SJSA1 (cell line): ENCODE results near the gene SLC45A2. TPM values are rescaled to one million over a fixed set of nuclear protein-coding genes. Genes with fewer than 3 reads are reported as not detected.

Experiments used
- DNase-seq, 2 experiments: peaks; one replicate each; pipeline ENCODE4 v3.0.0-alpha.2; 2015 to 2020; ENCODE audit warnings: low spot score in 2 of 2, low read depth in 1 of 2
- H3K27ac ChIP-seq: fragments of 250-450 bp; sonication (Bioruptor Pico); 2 replicates; pipeline ENCODE4 v1.5.1; 2020; ENCODE audit warnings: mild to moderate bottlenecking, moderate library complexity
- H3K27me3 ChIP-seq: fragments of 250-450 bp; sonication (Bioruptor Pico); replicated peaks from 2 replicates; pipeline ENCODE4 v1.5.1; 2020; ENCODE audit warnings: mild to moderate bottlenecking, moderate library complexity
- H3K36me3 ChIP-seq: fragments of 250-450 bp; sonication (Bioruptor Pico); 2 replicates; pipeline ENCODE4 v1.5.1; 2020; ENCODE audit warnings: mild to moderate bottlenecking
- H3K4me1 ChIP-seq: fragments of 250-450 bp; sonication (Bioruptor Pico); replicated peaks from 2 replicates; pipeline ENCODE4 v1.6.1; 2021; ENCODE audit warnings: mild to moderate bottlenecking
- H3K4me3 ChIP-seq: fragments of 250-450 bp; sonication (Bioruptor Pico); 2 replicates; pipeline ENCODE4 v1.5.1; 2020; ENCODE audit warnings: mild to moderate bottlenecking
- H3K9me3 ChIP-seq: fragments of 250-450 bp; sonication (Bioruptor Pico); replicated peaks from 2 replicates; pipeline ENCODE4 v1.5.1; 2020; ENCODE audit warnings: mild to moderate bottlenecking
- total RNA-seq: library from RNA; depleted of rRNA; stranded (reverse); fragments of >200 nt; shearing (Covaris generic); gene quantifications from 2 replicates; pipeline ENCODE4 v1.2.3, GENCODE V29; 2014

SLC45A2 gene
- total RNA-seq, 1 experiment from 2014 or later, result not detected

GRCh38 chr5:33938507-33938796, 46.0 kb downstream of the SLC45A2 start:
- H3K4me1 ChIP-seq, result peaks cover 6% of the 10 kb centered on the region; the same call in 1 of the 2 replicates
- DNase-seq, result no peak
- no peaks in the 10 kb centered on the region for H3K9me3 ChIP-seq
- H3K4me3 ChIP-seq, result no peak overlapping the region
- H3K36me3 ChIP-seq, result no peaks in the 10 kb centered on the region
- no peak overlapping the region for H3K27ac ChIP-seq
- H3K27me3 ChIP-seq, result no peaks in the 10 kb centered on the region

GRCh38 chr5:33937707-33938506, 46.6 kb downstream of the SLC45A2 start:
- H3K36me3 ChIP-seq, result no peaks in the 10 kb centered on the region
- H3K27me3 ChIP-seq, result no peaks in the 10 kb centered on the region
- H3K4me3 ChIP-seq, result no peak overlapping the region
- H3K27ac ChIP-seq, result no peak overlapping the region
- DNase-seq, result no peak
- H3K9me3 ChIP-seq, result no peaks in the 10 kb centered on the region
- peaks cover 6% of the 10 kb centered on the region; the same call in 1 of the 2 replicates for H3K4me1 ChIP-seq

GRCh38 chr5:33937017-33937706, 47.3 kb downstream of the SLC45A2 start:
- Histone ChIP-seq H3K4me3 (no peak overlapping the region), H3K27ac (no peak overlapping the region), H3K36me3 (no peaks in the 10 kb centered on the region), H3K9me3 (no peaks in the 10 kb centered on the region), H3K27me3 (no peaks in the 10 kb centered on the region), H3K4me1 (peaks cover 6% of the 10 kb centered on the region; the same call in 1 of the 2 replicates)
- DNase-seq, result no peak

GRCh38 chr5:33936381-33937016, 48.0 kb downstream of the SLC45A2 start, which contains the start of gene RXFP3:
TSS of gene RXFP3 (plus strand) at chr5:33936386. CDS start at chr5:33936741, 355 bp downstream.
- H3K27ac ChIP-seq, result no peak within 1 kb of the TSS
- no peaks in the 10 kb centered on the region for H3K36me3 ChIP-seq
- no peak within 1 kb of the TSS for H3K4me3 ChIP-seq
- H3K9me3 ChIP-seq, result no peaks in the 10 kb centered on the region
- DNase-seq, result no peak
- peaks cover 6% of the 10 kb centered on the region; the same call in 1 of the 2 replicates for H3K4me1 ChIP-seq
- H3K27me3 ChIP-seq, result no peaks in the 10 kb centered on the region

GRCh38 chr5:33936004-33936380, 48.5 kb downstream of the SLC45A2 start:
- Histone ChIP-seq H3K4me1 (peaks cover 6% of the 10 kb centered on the region; the same call in 1 of the 2 replicates), H3K4me3 (no peak overlapping the region), H3K27me3 (no peaks in the 10 kb centered on the region), H3K36me3 (no peaks in the 10 kb centered on the region), H3K9me3 (no peaks in the 10 kb centered on the region), H3K27ac (no peak overlapping the region)
- peak; percentile 18 to 44 for DNase-seq

GRCh38 chr5:33934176-33934575, 50.3 kb downstream of the SLC45A2 start:
- peak in 1 of 2 experiments; percentile 5 for DNase-seq
- Histone ChIP-seq H3K27ac (no peak overlapping the region), H3K4me3 (no peak overlapping the region), H3K36me3 (no peaks in the 10 kb centered on the region), H3K27me3 (no peaks in the 10 kb centered on the region), H3K4me1 (peaks cover 6% of the 10 kb centered on the region; the same call in 1 of the 2 replicates), H3K9me3 (no peaks in the 10 kb centered on the region)

- Histone ChIP-seq H3K27ac (no peak overlapping the region), H3K27me3 (no peaks in the 10 kb centered on the region), H3K9me3 (no peaks in the 10 kb centered on the region)
These were observed 50.7 kb downstream of the SLC45A2 start for GRCh38 chr5:33933723-33934169.

GRCh38 chr5:33931136-33931535, 53.4 kb downstream of the SLC45A2 start:
- Histone ChIP-seq H3K27ac (no peak overlapping the region), H3K9me3 (no peaks in the 10 kb centered on the region), H3K4me1 (peaks cover 6% of the 10 kb centered on the region; the same call in 1 of the 2 replicates), H3K4me3 (no peak overlapping the region), H3K27me3 (no peaks in the 10 kb centered on the region), H3K36me3 (no peaks in the 10 kb centered on the region)
- DNase-seq, result no peak

More at GRCh38 chr5:33933723-33934169, 50.7 kb downstream of the SLC45A2 start:
- H3K4me1 ChIP-seq, result peaks cover 6% of the 10 kb centered on the region; the same call in 1 of the 2 replicates
- DNase-seq, result no peak
- no peak overlapping the region for H3K4me3 ChIP-seq
- H3K36me3 ChIP-seq, result no peaks in the 10 kb centered on the region

GRCh38 chr5:33929925-33930690, 54.4 kb downstream of the SLC45A2 start:
- no peaks in the 10 kb centered on the region for H3K27me3 ChIP-seq
- no peak overlapping the region for H3K4me3 ChIP-seq
- no peak for DNase-seq
- H3K27ac ChIP-seq, result no peak overlapping the region
- H3K4me1 ChIP-seq, result peaks cover 6% of the 10 kb centered on the region; the same call in 1 of the 2 replicates
- H3K36me3 ChIP-seq, result no peaks in the 10 kb centered on the region
- no peaks in the 10 kb centered on the region for H3K9me3 ChIP-seq

- Histone ChIP-seq H3K4me3 (no peak overlapping the region), H3K4me1 (no peaks in the 10 kb centered on the region), H3K27ac (no peak overlapping the region), H3K9me3 (no peaks in the 10 kb centered on the region), H3K36me3 (no peaks in the 10 kb centered on the region), H3K27me3 (no peaks in the 10 kb centered on the region)
- no peak for DNase-seq
These were observed 56.2 kb downstream of the SLC45A2 start for GRCh38 chr5:33928283-33928682.

- no peak for DNase-seq
- Histone ChIP-seq H3K9me3 (no peaks in the 10 kb centered on the region), H3K27ac (no peak overlapping the region), H3K36me3 (no peaks in the 10 kb centered on the region), H3K27me3 (no peaks in the 10 kb centered on the region), H3K4me3 (no peak overlapping the region), H3K4me1 (no peaks in the 10 kb centered on the region)
These were observed 56.8 kb downstream of the SLC45A2 start for GRCh38 chr5:33927685-33928084.

GRCh38 chr5:33925278-33925677, 59.2 kb downstream of the SLC45A2 start:
- Histone ChIP-seq H3K36me3 (no peaks in the 10 kb centered on the region), H3K4me3 (no peak overlapping the region), H3K4me1 (no peaks in the 10 kb centered on the region), H3K27me3 (no peaks in the 10 kb centered on the region), H3K27ac (no peak overlapping the region), H3K9me3 (no peaks in the 10 kb centered on the region)
- no peak for DNase-seq

GRCh38 chr5:33921002-33921401, 63.5 kb downstream of the SLC45A2 start:
- H3K36me3 ChIP-seq, result no peaks in the 10 kb centered on the region

More at GRCh38 chr5:33921002-33921401, 63.5 kb downstream of the SLC45A2 start:
- Histone ChIP-seq H3K4me3 (no peak overlapping the region), H3K4me1 (no peaks in the 10 kb centered on the region), H3K9me3 (no peaks in the 10 kb centered on the region), H3K27ac (no peak overlapping the region), H3K27me3 (no peaks in the 10 kb centered on the region)
- no peak for DNase-seq
